Liver (tissue), 9 donors: ENCODE results near the gene TMEM41A. TPM values are rescaled to one million over a fixed set of nuclear protein-coding genes. Genes with fewer than 3 reads are reported as not detected.

ENCODE experiments used
- DNase-seq: peaks from one replicate; pipeline ENCODE4 v3.0.0-alpha.2; 2017; ENCODE audit warnings: low spot score
- H3K27ac ChIP-seq, 2 donors: one replicate each; pipeline ENCODE4 v1.7.0; 2013; ENCODE audit warnings: inconsistent platforms in 2 of 2, low read length in 2 of 2, control low read depth in 1 of 2, low read depth in 1 of 2, mild to moderate bottlenecking in 1 of 2
- H3K27me3 ChIP-seq, 4 donors: one replicate each; pipeline versions ENCODE4 v1.6.1 to v1.7.0; 2013; ENCODE audit warnings: low read length in 3 of 4, inconsistent platforms in 1 of 4, mild to moderate bottlenecking in 1 of 4, moderate library complexity in 1 of 4; ENCODE audit not compliant: control insufficient read depth in 4 of 4, insufficient read depth in 4 of 4
- H3K36me3 ChIP-seq, 4 donors: one replicate each; pipeline versions ENCODE4 v1.6.1 to v1.7.0; 2013; ENCODE audit warnings: low read length in 3 of 4, mild to moderate bottlenecking in 3 of 4, low read depth in 1 of 4, moderate library complexity in 1 of 4; ENCODE audit not compliant: control insufficient read depth in 4 of 4, insufficient read depth in 3 of 4
- H3K4me1 ChIP-seq, 4 donors: one replicate each; pipeline versions ENCODE4 v1.6.1 to v1.7.0; 2013; ENCODE audit warnings: low read length in 3 of 4, mild to moderate bottlenecking in 3 of 4, moderate library complexity in 1 of 4; ENCODE audit not compliant: control insufficient read depth in 4 of 4, insufficient read depth in 4 of 4
- H3K4me3 ChIP-seq, 3 donors: one replicate each; pipeline versions ENCODE4 v1.6.1 to v1.7.0; 2013; ENCODE audit warnings: low read length in 3 of 3, control low read depth in 1 of 3, low read depth in 1 of 3, mild to moderate bottlenecking in 1 of 3
- H3K9ac ChIP-seq, 2 donors: one replicate each; pipeline ENCODE4 v1.7.0; 2013; ENCODE audit warnings: low read length in 2 of 2, mild to moderate bottlenecking in 2 of 2, moderate library complexity in 2 of 2, control low read depth in 1 of 2, low read depth in 1 of 2
- H3K9me3 ChIP-seq, 4 donors: one replicate each; pipeline versions ENCODE4 v1.6.1 to v1.7.0; 2013; ENCODE audit warnings: low read length in 3 of 4; ENCODE audit not compliant: control insufficient read depth in 4 of 4
- EGR1 ChIP-seq, 2 donors: IDR thresholded peaks; 2 replicates each; pipeline ENCODE4 v1.6.1; 2016 to 2018; ENCODE audit warnings: antibody characterized with exemption in 2 of 2, low read depth in 2 of 2
- FOXA1 ChIP-seq: IDR thresholded peaks from 2 replicates; pipeline ENCODE4 v1.6.1; 2016; ENCODE audit warnings: antibody characterized with exemption
- FOXA2 ChIP-seq: IDR thresholded peaks from 2 replicates; pipeline ENCODE4 v1.6.1; 2016; ENCODE audit warnings: antibody characterized with exemption
- GABPA ChIP-seq, 2 donors: IDR thresholded peaks in 1 of 2; conservative IDR thresholded peaks in 1 of 2; 2 replicates each; pipeline ENCODE4 v1.6.1; 2016; ENCODE audit warnings: antibody characterized with exemption in 2 of 2, mild to moderate bottlenecking in 1 of 2, moderate library complexity in 1 of 2
- HNF4A ChIP-seq, 2 donors: conservative IDR thresholded peaks; 2 replicates each; pipeline ENCODE4 v1.6.1; 2016; ENCODE audit warnings: antibody characterized with exemption in 2 of 2, mild to moderate bottlenecking in 2 of 2
- HNF4G ChIP-seq: IDR thresholded peaks from 2 replicates; pipeline ENCODE4 v1.6.1; 2016; ENCODE audit warnings: antibody characterized with exemption
- JUND ChIP-seq, 2 donors: IDR thresholded peaks; 2 replicates each; pipeline ENCODE4 v1.6.1; 2016; ENCODE audit warnings: antibody characterized with exemption in 2 of 2
- NR2F2 ChIP-seq: IDR thresholded peaks from 2 replicates; pipeline ENCODE4 v1.6.1; 2016; ENCODE audit warnings: antibody characterized with exemption
- RAD21 ChIP-seq, 2 donors: IDR thresholded peaks; 2 replicates each; pipeline ENCODE4 v1.6.1; 2016; ENCODE audit warnings: antibody characterized with exemption in 2 of 2, mild to moderate bottlenecking in 2 of 2
- RXRA ChIP-seq, 2 donors: IDR thresholded peaks; 2 replicates each; pipeline ENCODE4 v1.6.1; 2017 to 2018; ENCODE audit warnings: antibody characterized with exemption in 2 of 2, mild to moderate bottlenecking in 1 of 2
- SP1 ChIP-seq: IDR thresholded peaks from 2 replicates; pipeline ENCODE4 v1.6.1; 2018; ENCODE audit warnings: antibody characterized with exemption, mild to moderate bottlenecking
- TAF1 ChIP-seq: conservative IDR thresholded peaks from 2 replicates; pipeline ENCODE4 v1.6.1; 2016; ENCODE audit warnings: antibody characterized with exemption, mild to moderate bottlenecking
- YY1 ChIP-seq: IDR thresholded peaks from 2 replicates; pipeline ENCODE4 v1.6.1; 2016; ENCODE audit warnings: antibody characterized with exemption, mild to moderate bottlenecking
- WGBS: extraction: QIAGEN DNeasy Blood & Tissue Kit; methylation state at CpG from one replicate; pipeline ENCODE4 v1.1.7; 2013; 5-methylcytosine and 5-hydroxymethylcytosine counted together
- polyA plus RNA-seq, 2 donors: library from polyadenylated mRNA; stranded (reverse) in 1 of 2; unstranded in 1 of 2; fragments of 200-250 nt in 1 of 2; fragments of >200 nt in 1 of 2; fragmentation: Nextera tagmentation in 1 of 2; extraction: Ambion mirVana in 1 of 2; gene quantifications; one replicate each; pipeline versions ENCODE4 v1.2.1 to v1.2.3, GENCODE V29; 2013 to 2015
- total RNA-seq, 2 donors: library from RNA; depleted of rRNA; stranded (reverse); fragments of >200 nt; gene quantifications; one replicate each; pipeline ENCODE4 v1.2.3, GENCODE V29; 2014
- TF ChIP-seq, protein P1 (sequence below): IDR thresholded peaks from 2 replicates; pipeline ENCODE4 v1.6.1; 2016; ENCODE audit warnings: antibody characterized with exemption
- TF ChIP-seq, protein P2 (sequence below): fragments of 150-350 bp; IDR thresholded peaks from 2 replicates; pipeline ENCODE4 v1.5.1; 2017; ENCODE audit warnings: improper control_type of control experiment, low read depth, low read length; ENCODE audit not compliant: missing input control
- TF ChIP-seq, protein P3 (sequence below): IDR thresholded peaks from 2 replicates; pipeline ENCODE4 v1.6.1; 2016; ENCODE audit warnings: antibody characterized with exemption
- TF ChIP-seq, protein P4 (sequence below): IDR thresholded peaks from 2 replicates; pipeline ENCODE4 v1.6.1; 2016; ENCODE audit warnings: antibody characterized with exemption
- TF ChIP-seq, protein P5 (sequence below): IDR thresholded peaks from 2 replicates; pipeline ENCODE4 v1.6.1; 2016; ENCODE audit warnings: antibody characterized with exemption, mild to moderate bottlenecking
- donor health status: healthy.
- donor health status: healthy.
- donor health status: healthy.
- donor health status: healthy.
- donor health status: healthy.

TMEM41A gene
- total and polyA plus RNA-seq, 4 donors, result 9.5 to 19.6 (median 12.9) TPM

DNA sequence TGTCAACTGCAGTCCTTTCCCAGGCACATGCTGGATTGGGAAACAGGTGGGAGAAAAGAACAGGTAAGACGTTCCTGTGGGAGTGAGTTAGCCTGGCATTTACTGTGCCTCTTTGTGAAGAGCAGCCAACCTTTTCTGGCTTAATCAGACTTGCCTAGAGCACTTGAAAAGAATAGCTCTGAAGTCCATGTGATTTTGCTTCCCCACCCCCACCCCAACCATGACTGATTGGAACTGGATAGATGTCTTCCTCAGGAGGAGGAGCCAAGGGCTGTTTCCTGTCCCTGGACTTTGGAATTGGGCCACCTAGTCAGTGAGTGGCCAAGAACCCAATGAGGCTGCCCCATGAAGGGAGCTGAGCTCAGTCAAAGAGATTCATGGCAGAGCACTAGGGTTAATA, 4.7 kb upstream of the TMEM41A start:
- Histone ChIP-seq H3K4me3 (no peak overlapping the region), H3K9ac (no peak overlapping the region), H3K4me1 (peaks cover 0 to 3% (median 0%) of the 10 kb centered on the region in 4 donors), H3K27ac (no peak overlapping the region), H3K36me3 (no peaks in the 10 kb centered on the region), H3K27me3 (no peaks in the 10 kb centered on the region), H3K9me3 (no peaks in the 10 kb centered on the region)
- DNase-seq, result no peak
- 76% methylated on average over 1 of the region's 1 CpG for WGBS
- TF ChIP-seq FOXA2, result no peak
- no peak for TF ChIP-seq EGR1 (IDR thresholded peaks at IDR 0.05; ENCODE audit: low read depth in 2 of 2)
- TF ChIP-seq HNF4A (conservative IDR thresholded peaks at IDR 0.05), result no peak
- TF ChIP-seq NR2F2, result no peak
- TF ChIP-seq HNF4G, result no peak
- no peak for TF ChIP-seq GABPA (IDR thresholded peaks at IDR 0.05 in 1 of 2, conservative IDR thresholded peaks at IDR 0.05 in 1 of 2)
- no peak for TF ChIP-seq JUND (IDR thresholded peaks at IDR 0.05)

DNA sequence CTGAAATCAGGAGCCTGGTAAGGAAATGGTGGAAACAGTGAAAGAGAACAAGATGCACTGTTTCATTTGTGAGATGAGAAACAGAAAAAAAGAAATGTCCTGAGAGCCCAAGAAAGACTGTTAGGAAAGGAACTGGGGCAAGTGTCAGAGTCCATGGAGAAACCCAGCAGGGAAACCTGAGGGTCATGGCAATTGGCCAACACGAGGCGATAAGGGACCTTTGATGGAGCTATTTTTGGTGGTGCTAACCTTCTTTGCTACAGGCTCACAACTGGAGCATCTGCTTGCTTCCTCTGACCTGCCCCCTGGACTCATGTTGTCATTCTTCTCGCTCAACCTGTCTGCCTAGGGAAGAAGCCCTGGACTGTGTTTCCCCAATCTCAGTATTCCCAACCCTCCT, 4.2 kb upstream of the TMEM41A start:
- Histone ChIP-seq H3K4me1 (peaks cover 0 to 3% (median 0%) of the 10 kb centered on the region in 4 donors), H3K4me3 (no peak overlapping the region), H3K27ac (no peak overlapping the region), H3K9me3 (no peaks in the 10 kb centered on the region), H3K27me3 (no peaks in the 10 kb centered on the region), H3K9ac (no peak overlapping the region), H3K36me3 (no peaks in the 10 kb centered on the region)
- WGBS, result 46% methylated on average over 3 of the region's 3 CpGs
- TF ChIP-seq, protein P1, sequence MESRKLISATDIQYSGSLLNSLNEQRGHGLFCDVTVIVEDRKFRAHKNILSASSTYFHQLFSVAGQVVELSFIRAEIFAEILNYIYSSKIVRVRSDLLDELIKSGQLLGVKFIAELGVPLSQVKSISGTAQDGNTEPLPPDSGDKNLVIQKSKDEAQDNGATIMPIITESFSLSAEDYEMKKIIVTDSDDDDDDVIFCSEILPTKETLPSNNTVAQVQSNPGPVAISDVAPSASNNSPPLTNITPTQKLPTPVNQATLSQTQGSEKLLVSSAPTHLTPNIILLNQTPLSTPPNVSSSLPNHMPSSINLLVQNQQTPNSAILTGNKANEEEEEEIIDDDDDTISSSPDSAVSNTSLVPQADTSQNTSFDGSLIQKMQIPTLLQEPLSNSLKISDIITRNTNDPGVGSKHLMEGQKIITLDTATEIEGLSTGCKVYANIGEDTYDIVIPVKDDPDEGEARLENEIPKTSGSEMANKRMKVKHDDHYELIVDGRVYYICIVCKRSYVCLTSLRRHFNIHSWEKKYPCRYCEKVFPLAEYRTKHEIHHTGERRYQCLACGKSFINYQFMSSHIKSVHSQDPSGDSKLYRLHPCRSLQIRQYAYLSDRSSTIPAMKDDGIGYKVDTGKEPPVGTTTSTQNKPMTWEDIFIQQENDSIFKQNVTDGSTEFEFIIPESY, result no peak
- TF ChIP-seq, protein P2, sequence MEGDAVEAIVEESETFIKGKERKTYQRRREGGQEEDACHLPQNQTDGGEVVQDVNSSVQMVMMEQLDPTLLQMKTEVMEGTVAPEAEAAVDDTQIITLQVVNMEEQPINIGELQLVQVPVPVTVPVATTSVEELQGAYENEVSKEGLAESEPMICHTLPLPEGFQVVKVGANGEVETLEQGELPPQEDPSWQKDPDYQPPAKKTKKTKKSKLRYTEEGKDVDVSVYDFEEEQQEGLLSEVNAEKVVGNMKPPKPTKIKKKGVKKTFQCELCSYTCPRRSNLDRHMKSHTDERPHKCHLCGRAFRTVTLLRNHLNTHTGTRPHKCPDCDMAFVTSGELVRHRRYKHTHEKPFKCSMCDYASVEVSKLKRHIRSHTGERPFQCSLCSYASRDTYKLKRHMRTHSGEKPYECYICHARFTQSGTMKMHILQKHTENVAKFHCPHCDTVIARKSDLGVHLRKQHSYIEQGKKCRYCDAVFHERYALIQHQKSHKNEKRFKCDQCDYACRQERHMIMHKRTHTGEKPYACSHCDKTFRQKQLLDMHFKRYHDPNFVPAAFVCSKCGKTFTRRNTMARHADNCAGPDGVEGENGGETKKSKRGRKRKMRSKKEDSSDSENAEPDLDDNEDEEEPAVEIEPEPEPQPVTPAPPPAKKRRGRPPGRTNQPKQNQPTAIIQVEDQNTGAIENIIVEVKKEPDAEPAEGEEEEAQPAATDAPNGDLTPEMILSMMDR, result no peak
- TF ChIP-seq FOXA1 (no peak), GABPA (IDR thresholded peaks at IDR 0.05 in 1 of 2, conservative IDR thresholded peaks at IDR 0.05 in 1 of 2) (no peak), HNF4G (no peak), YY1 (no peak)
- no peak for DNase-seq

DNA sequence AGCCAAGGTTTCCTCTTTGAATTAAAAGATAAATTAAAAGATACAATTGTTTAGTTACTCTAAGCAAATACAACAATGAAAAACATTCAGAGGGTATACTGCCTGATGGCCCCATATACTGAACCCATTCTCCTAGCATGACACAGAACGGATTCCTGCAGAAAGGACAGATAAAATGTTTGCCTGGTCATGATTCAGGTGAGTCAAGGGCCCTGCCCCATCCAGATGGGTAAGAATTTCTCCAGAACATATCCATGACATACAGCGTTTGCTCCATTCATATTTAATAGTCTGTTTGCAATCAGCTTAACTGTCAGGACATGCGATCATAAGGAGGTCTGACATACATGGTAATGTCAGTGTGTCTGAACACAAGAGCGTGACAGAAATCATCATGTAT, 8.6 kb downstream of the TMEM41A start:
- 98% methylated on average over 4 of the region's 4 CpGs for WGBS
- peaks cover 4 to 37% (median 16%) of the 10 kb centered on the region in 4 donors for H3K36me3 ChIP-seq
- TF ChIP-seq SP1 (no peak), HNF4A (conservative IDR thresholded peaks at IDR 0.05) (no peak), NR2F2 (no peak), HNF4G (no peak), FOXA1 (no peak), FOXA2 (no peak), TAF1 (no peak), YY1 (no peak), JUND (IDR thresholded peaks at IDR 0.05) (no peak), RAD21 (IDR thresholded peaks at IDR 0.05) (no peak), RXRA (IDR thresholded peaks at IDR 0.05) (no peak), GABPA (IDR thresholded peaks at IDR 0.05 in 1 of 2, conservative IDR thresholded peaks at IDR 0.05 in 1 of 2) (no peak)
- TF ChIP-seq, protein P3, sequence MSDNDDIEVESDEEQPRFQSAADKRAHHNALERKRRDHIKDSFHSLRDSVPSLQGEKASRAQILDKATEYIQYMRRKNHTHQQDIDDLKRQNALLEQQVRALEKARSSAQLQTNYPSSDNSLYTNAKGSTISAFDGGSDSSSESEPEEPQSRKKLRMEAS, result no peak
- TF ChIP-seq, protein P4, sequence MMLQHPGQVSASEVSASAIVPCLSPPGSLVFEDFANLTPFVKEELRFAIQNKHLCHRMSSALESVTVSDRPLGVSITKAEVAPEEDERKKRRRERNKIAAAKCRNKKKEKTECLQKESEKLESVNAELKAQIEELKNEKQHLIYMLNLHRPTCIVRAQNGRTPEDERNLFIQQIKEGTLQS, result no peak
- TF ChIP-seq, protein P2, result no peak
- TF ChIP-seq, protein P5, sequence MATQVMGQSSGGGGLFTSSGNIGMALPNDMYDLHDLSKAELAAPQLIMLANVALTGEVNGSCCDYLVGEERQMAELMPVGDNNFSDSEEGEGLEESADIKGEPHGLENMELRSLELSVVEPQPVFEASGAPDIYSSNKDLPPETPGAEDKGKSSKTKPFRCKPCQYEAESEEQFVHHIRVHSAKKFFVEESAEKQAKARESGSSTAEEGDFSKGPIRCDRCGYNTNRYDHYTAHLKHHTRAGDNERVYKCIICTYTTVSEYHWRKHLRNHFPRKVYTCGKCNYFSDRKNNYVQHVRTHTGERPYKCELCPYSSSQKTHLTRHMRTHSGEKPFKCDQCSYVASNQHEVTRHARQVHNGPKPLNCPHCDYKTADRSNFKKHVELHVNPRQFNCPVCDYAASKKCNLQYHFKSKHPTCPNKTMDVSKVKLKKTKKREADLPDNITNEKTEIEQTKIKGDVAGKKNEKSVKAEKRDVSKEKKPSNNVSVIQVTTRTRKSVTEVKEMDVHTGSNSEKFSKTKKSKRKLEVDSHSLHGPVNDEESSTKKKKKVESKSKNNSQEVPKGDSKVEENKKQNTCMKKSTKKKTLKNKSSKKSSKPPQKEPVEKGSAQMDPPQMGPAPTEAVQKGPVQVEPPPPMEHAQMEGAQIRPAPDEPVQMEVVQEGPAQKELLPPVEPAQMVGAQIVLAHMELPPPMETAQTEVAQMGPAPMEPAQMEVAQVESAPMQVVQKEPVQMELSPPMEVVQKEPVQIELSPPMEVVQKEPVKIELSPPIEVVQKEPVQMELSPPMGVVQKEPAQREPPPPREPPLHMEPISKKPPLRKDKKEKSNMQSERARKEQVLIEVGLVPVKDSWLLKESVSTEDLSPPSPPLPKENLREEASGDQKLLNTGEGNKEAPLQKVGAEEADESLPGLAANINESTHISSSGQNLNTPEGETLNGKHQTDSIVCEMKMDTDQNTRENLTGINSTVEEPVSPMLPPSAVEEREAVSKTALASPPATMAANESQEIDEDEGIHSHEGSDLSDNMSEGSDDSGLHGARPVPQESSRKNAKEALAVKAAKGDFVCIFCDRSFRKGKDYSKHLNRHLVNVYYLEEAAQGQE, result no peak

More for the DNA sequence above, 8.6 kb downstream of the TMEM41A start:
- H3K4me3 ChIP-seq, result no peak overlapping the region
- H3K9ac ChIP-seq, result no peak overlapping the region
- DNase-seq, result no peak
- no peaks in the 10 kb centered on the region for H3K9me3 ChIP-seq
- H3K27ac ChIP-seq, result no peak overlapping the region
- no peaks in the 10 kb centered on the region for H3K27me3 ChIP-seq
- H3K4me1 ChIP-seq, result peaks cover 7 to 17% (median 13%) of the 10 kb centered on the region in 4 donors
